H1 (cell line): ENCODE measurements around the gene SP9. TPM values are rescaled to one million over a fixed set of nuclear protein-coding genes. Genes with fewer than 3 reads are reported as not detected.

Source experiments
- CHD2 ChIP-seq: IDR thresholded peaks from 2 replicates; pipeline ENCODE4 v1.6.1; 2012; ENCODE audit warnings: low read length, improper control_type of control experiment
- CHD7 ChIP-seq: fragments of 300-600 bp; sonication (generic); IDR thresholded peaks from 2 replicates; pipeline ENCODE4 v1.7.1; 2012; ENCODE audit warnings: low read length, moderate library complexity, mild to moderate bottlenecking, inconsistent platforms; ENCODE audit not compliant: insufficient replicate concordance
- CREB1 ChIP-seq: IDR thresholded peaks from 2 replicates; pipeline ENCODE4 v1.6.1; 2012; ENCODE audit warnings: inconsistent platforms
- E2F6 ChIP-seq: IDR thresholded peaks from 2 replicates; pipeline ENCODE4 v1.6.1; 2012; ENCODE audit warnings: inconsistent platforms
- HDAC2 ChIP-seq, 2 experiments: fragments of 300-600 bp in 1 of 2; sonication (generic) in 1 of 2; IDR thresholded peaks; 2 replicates each; pipeline ENCODE4 v1.6.1; 2011 to 2012; ENCODE audit warnings: low read depth in 2 of 2, low read length in 2 of 2, mild to moderate bottlenecking in 2 of 2, moderate library complexity in 2 of 2, borderline replicate concordance in 1 of 2, inconsistent platforms in 1 of 2
- SRF ChIP-seq: IDR thresholded peaks from 2 replicates; pipeline ENCODE4 v1.6.1; 2011; ENCODE audit warnings: mild to moderate bottlenecking, low read depth, low read length, moderate library complexity
- polyA plus RNA-seq, 7 experiments: library from polyadenylated mRNA; depleted of rRNA in 3 of 7; stranded (reverse) in 5 of 7; unstranded in 2 of 7; fragments of >200 nt in 5 of 7; fragments of 200-250 nt in 2 of 7; gene quantifications; 1 replicate in 5 of 7; 2 replicates in 1 of 7; 4 replicates in 1 of 7; pipeline versions ENCODE4 v1.2.1 to v1.2.3, GENCODE V29; 2011 to 2013; ENCODE audit warnings: missing spikeins in 2 of 7, mixed read lengths in 2 of 7
- total RNA-seq: library from RNA; stranded (reverse); fragmentation: NEBNext Ultra II Directional; extraction: Animal tissue kit (Norgen Biotek cat#: 25700); gene quantifications from 2 replicates; pipeline ENCODE4 v1.2.1, GENCODE V29; 2021

Gene SP9
- total and polyA plus RNA-seq, 2 of the 8 experiments (the other 6 are each of a cell fraction or from before 2014, with no cell fraction given): 0.03 to 0.11 TPM

GRCh38 chr2:174385201-174385600 is 50.4 kb downstream of the SP9 start (continued):
- TF ChIP-seq CHD7 (no peak), E2F6 (no peak), CREB1 (no peak), SRF (no peak), CHD2 (no peak), HDAC2 (IDR thresholded peaks at IDR 0.05; ENCODE audit: borderline replicate concordance in 1 of 2, low read depth in 2 of 2, low read length in 2 of 2) (no peak)
